ENCODE measurements around the gene ATCAY.

GRCh38 chr19:3914199-3914598 lies 33.7 kb downstream of the ATCAY start:
- TF ChIP-seq CTCF (IDR thresholded peaks at IDR 0.05; ENCODE audit: low read depth, low read length, poor library complexity, severe bottlenecking) = no peak
- TF ChIP-seq EZH2phosphoT487 (IDR thresholded peaks at IDR 0.05; ENCODE audit: borderline replicate concordance, low read length) = no peak

Measured in DOHH2 (cell line).